CD14-positive monocyte (primary cell): Measurements from ENCODE around the gene SFT2D3. TPM values are rescaled to one million over a fixed set of nuclear protein-coding genes. Genes with fewer than 3 reads are reported as not detected.
A peak's percentile ranks its signal among the peaks of the same experiment; 100 is the strongest.

ENCODE experiments used
- DNase-seq, 3 donors: peaks; one replicate each; pipeline ENCODE4 v3.0.0-alpha.2; 2011 to 2022
- H2AFZ ChIP-seq: 2 replicates; pipeline ENCODE4 v1.6.0; 2012; ENCODE audit warnings: mild to moderate bottlenecking, low read depth, low read length, inconsistent platforms; ENCODE audit not compliant: insufficient read depth, poor library complexity, severe bottlenecking
- H3K27ac ChIP-seq, 2 donors: 1 replicate in 1 of 2; 2 replicates in 1 of 2; pipeline ENCODE4 v1.5.1; 2012 to 2013; ENCODE audit warnings: low read length in 2 of 2, control low read depth in 1 of 2, inconsistent platforms in 1 of 2, low read depth in 1 of 2, mild to moderate bottlenecking in 1 of 2
- H3K27me3 ChIP-seq, 2 donors: one replicate each; pipeline versions ENCODE4 v1.6.0 to v1.6.1; 2011 to 2013; ENCODE audit warnings: low read length in 2 of 2; ENCODE audit not compliant: control insufficient read depth in 2 of 2, insufficient read depth in 2 of 2
- H3K36me3 ChIP-seq, 2 donors: replicated peaks in 1 of 2; 1 replicate in 1 of 2; 2 replicates in 1 of 2; pipeline versions ENCODE4 v1.5.1 to v1.6.1; 2012 to 2013; ENCODE audit warnings: low read length in 2 of 2, control low read depth in 1 of 2, inconsistent platforms in 1 of 2, mild to moderate bottlenecking in 1 of 2; ENCODE audit not compliant: insufficient read depth in 2 of 2, control insufficient read depth in 1 of 2
- H3K4me1 ChIP-seq, 2 donors: 1 replicate in 1 of 2; 2 replicates in 1 of 2; pipeline versions ENCODE4 v1.5.1 to v1.6.1; 2012 to 2013; ENCODE audit warnings: low read length in 2 of 2, control low read depth in 1 of 2, inconsistent platforms in 1 of 2, mild to moderate bottlenecking in 1 of 2, moderate library complexity in 1 of 2; ENCODE audit not compliant: insufficient read depth in 2 of 2, control insufficient read depth in 1 of 2
- H3K4me2 ChIP-seq: replicated peaks from 2 replicates; pipeline ENCODE3; 2012; ENCODE audit warnings: low read length, moderate library complexity, mild to moderate bottlenecking; ENCODE audit not compliant: poor library complexity, severe bottlenecking; ENCODE audit errors: extremely low read depth
- H3K4me3 ChIP-seq, 3 experiments: fragments of 200-600 bp in 1 of 3; sonication (generic) in 1 of 3; replicated peaks in 1 of 3; 1 replicate in 2 of 3; 2 replicates in 1 of 3; pipeline ENCODE4 v1.5.1; 2011 to 2013; ENCODE audit warnings: low read length in 3 of 3, mild to moderate bottlenecking in 3 of 3, control low read depth in 2 of 3, low read depth in 2 of 3, inconsistent platforms in 1 of 3, moderate library complexity in 1 of 3
- H3K79me2 ChIP-seq: 2 replicates; pipeline ENCODE4 v1.6.0; 2012; ENCODE audit warnings: mild to moderate bottlenecking, control low read depth, inconsistent platforms, low read length, moderate library complexity; ENCODE audit not compliant: insufficient read depth
- H3K9ac ChIP-seq: 2 replicates; pipeline ENCODE4 v1.6.0; 2017; ENCODE audit warnings: low read length, mild to moderate bottlenecking; ENCODE audit not compliant: insufficient read depth, poor library complexity, severe bottlenecking
- H3K9me3 ChIP-seq, 2 donors: replicated peaks in 1 of 2; 1 replicate in 1 of 2; 2 replicates in 1 of 2; pipeline versions ENCODE4 v1.5.1 to v1.6.1; 2012 to 2013; ENCODE audit warnings: low read length in 2 of 2, control low read depth in 1 of 2; ENCODE audit not compliant: control insufficient read depth in 1 of 2, insufficient read depth in 1 of 2
- H4K20me1 ChIP-seq: 2 replicates; pipeline ENCODE4 v1.6.0; 2012; ENCODE audit warnings: mild to moderate bottlenecking, low read length, control low read depth, moderate library complexity; ENCODE audit not compliant: insufficient read depth
- H3K27ac Mint-ChIP-seq, 7 donors: one replicate each; pipeline ENCODE4 v1.8.0; 2020; ENCODE audit warnings: mild to moderate bottlenecking in 7 of 7, mixed read lengths in 7 of 7, moderate library complexity in 6 of 7, inconsistent platforms in 2 of 7
- H3K27me3 Mint-ChIP-seq, 3 donors: one replicate each; pipeline ENCODE4 v1.8.0; 2021 to 2022; ENCODE audit warnings: low read depth in 3 of 3, mild to moderate bottlenecking in 3 of 3, mixed read lengths in 3 of 3, moderate library complexity in 3 of 3, inconsistent platforms in 1 of 3
- H3K36me3 Mint-ChIP-seq, 2 donors: one replicate each; pipeline ENCODE4 v1.8.0; 2020; ENCODE audit warnings: mixed read lengths in 2 of 2, inconsistent platforms in 1 of 2, mild to moderate bottlenecking in 1 of 2
- H3K4me1 Mint-ChIP-seq: one replicate; pipeline ENCODE4 v1.8.0; 2020; ENCODE audit warnings: mild to moderate bottlenecking, mixed read lengths
- H3K4me3 Mint-ChIP-seq, 2 donors: one replicate each; pipeline ENCODE4 v1.8.0; 2020; ENCODE audit warnings: mild to moderate bottlenecking in 2 of 2, mixed read lengths in 2 of 2, moderate library complexity in 1 of 2
- H3K9me3 Mint-ChIP-seq, 7 donors: one replicate each; pipeline ENCODE4 v1.8.0; 2020 to 2022; ENCODE audit warnings: mixed read lengths in 7 of 7, mild to moderate bottlenecking in 6 of 7, moderate library complexity in 6 of 7, inconsistent platforms in 2 of 7
- CTCF ChIP-seq: fragments of 200-600 bp; IDR thresholded peaks from one replicate; pipeline ENCODE4 v1.8.0; 2022; ENCODE audit warnings: antibody characterized with exemption, mild to moderate bottlenecking
- WGBS: methylation state at CpG from one replicate; pipeline ENCODE4 v1.1.5; 2013; ENCODE audit warnings: missing lambda C conversion rate; ENCODE audit not compliant: insufficient coverage; 5-methylcytosine and 5-hydroxymethylcytosine counted together
- intact Hi-C, 2 donors: fragments of 100-400 bp; cut with micrococcal nuclease; formaldehyde crosslinking; loops; one replicate each; pipeline versions ENCODE4 v1.15.0 to v1.15.1; 2023
- polyA minus RNA-seq: library from RNA; depleted of rRNA, polyadenylated mRNA; stranded (reverse); fragments of >200 nt; gene quantifications from 2 replicates; pipeline ENCODE4 v1.2.3, GENCODE V29; 2012
- polyA plus RNA-seq, 3 donors: library from polyadenylated mRNA; depleted of rRNA in 1 of 3; unstranded in 2 of 3; stranded (reverse) in 1 of 3; fragments of 300-500 nt in 2 of 3; fragments of >200 nt in 1 of 3; fragmentation: Illumina TruSeq in 2 of 3; gene quantifications; 1 replicate in 2 of 3; 2 replicates in 1 of 3; pipeline ENCODE4 v1.2.3, GENCODE V29; 2012 to 2021
- total RNA-seq, 12 experiments: library from RNA in 1 of 12; stranded (reverse) in 1 of 12; fragments of 120-200 nt in 1 of 12; gene quantifications; one replicate each; pipeline ENCODE4 v1.2.4 and lab custom pipeline; 2013 to 2026; ENCODE audit warnings: mixed read lengths in 6 of 12, inconsistent platforms in 1 of 12

SFT2D3 gene
- 9.1 TPM for total RNA-seq (2013)
- 1 to 10 TPM in 2 of 3 donors, not detected in 1; 3.8 to 4.9 TPM for polyA plus RNA-seq
- 17.2 and 27.1 TPM in 2 replicates for polyA minus RNA-seq
- 25.0 to 167 (median 118) reads per million in 11 experiments for total RNA-seq (lab: John Stamatoyannopoulos, UW)

GRCh38 chr2:127701193-127701650, at the start of gene SFT2D3:
TSS of gene SFT2D3 (plus strand) at chr2:127701497. CDS start at chr2:127701529, 32 bp downstream.
- intact Hi-C loops: loop anchor here (10.0 kb wide), 1 partner anchor 176 kb away; the partner anchor contains the start of gene IWS1 (in 2 of the 2)
- no peaks in the 10 kb centered on the region for H3K9me3 Mint-ChIP-seq
- Histone ChIP-seq H3K9me3 (no peaks in the 10 kb centered on the region), H3K27ac (peak within 1 kb of the TSS; percentile 96 to 100), H4K20me1 (peaks cover 25% of the 10 kb centered on the region), H3K79me2 (peaks cover 33% of the 10 kb centered on the region), H3K4me2 (peak within 1 kb of the TSS; percentile 76), H3K9ac (peak within 1 kb of the TSS; percentile 97), H3K27me3 (no peaks in the 10 kb centered on the region), H2AFZ (peak within 1 kb of the TSS; percentile 44), H3K36me3 (peaks cover 3 to 8% of the 10 kb centered on the region in 2 donors), H3K4me1 (peaks cover 42% of the 10 kb centered on the region in 2 donors), H3K4me3 (peak within 1 kb of the TSS; percentile 52 to 75 (median 59))
- H3K4me1 Mint-ChIP-seq: peaks cover 40% of the 10 kb centered on the region
- peak; percentile 91 to 96 (median 95) for DNase-seq
- TF ChIP-seq CTCF: no peak
- H3K36me3 Mint-ChIP-seq: peaks cover 16 to 22% of the 10 kb centered on the region in 2 donors
- H3K4me3 Mint-ChIP-seq: peak within 1 kb of the TSS; percentile 79 to 89
- 0% methylated on average over 44 of the region's 44 CpGs for WGBS
- peaks cover 0 to 2% (median 1%) of the 10 kb centered on the region in 3 donors for H3K27me3 Mint-ChIP-seq
- peak within 1 kb of the TSS; percentile 98 to 100 (median 99) for H3K27ac Mint-ChIP-seq

- intact Hi-C loops: no loop called here
- Histone ChIP-seq H3K27me3 (no peaks in the 10 kb centered on the region), H3K36me3 (no peaks in the 10 kb centered on the region), H3K4me1 (peaks cover 10 to 12% of the 10 kb centered on the region in 2 donors), H3K9me3 (no peaks in the 10 kb centered on the region), H2AFZ (peak overlapping the region; percentile 35), H3K4me3 (no peak overlapping the region), H3K27ac (no peak overlapping the region), H3K79me2 (no peaks in the 10 kb centered on the region), H3K4me2 (no peak overlapping the region), H3K9ac (no peak overlapping the region), H4K20me1 (no peaks in the 10 kb centered on the region)
- no peak for DNase-seq
- TF ChIP-seq CTCF: no peak
- 69% methylated on average over 10 of the region's 14 CpGs for WGBS
- Mint-ChIP-seq H3K36me3 (no peaks in the 10 kb centered on the region), H3K27ac (no peak overlapping the region), H3K4me3 (no peak overlapping the region), H3K9me3 (no peaks in the 10 kb centered on the region), H3K27me3 (peaks cover 2 to 9% (median 7%) of the 10 kb centered on the region in 3 donors), H3K4me1 (peaks cover 21% of the 10 kb centered on the region)
These were observed 49.2 kb upstream of the SFT2D3 start for GRCh38 chr2:127651971-127652550.
